NCI-H2081 treated with DMSO at 0.1 percent for 48 hours (cell line): Measurements from ENCODE around the gene CNDP1.
"Not testable (repeated sequence)": the region's sequence is repeated elsewhere in the genome, so short reads cannot be mapped to it uniquely, and the experiment has no call there.

Experiments used
- DNase-seq: peaks from one replicate; lab custom pipeline; 2025; lab: John Stamatoyannopoulos, UW

The CNDP1 gene

GRCh38 chr18:74520096-74520833, 14.0 kb upstream of the CNDP1 start:
- no peak for DNase-seq

- no peak for DNase-seq
Measured at GRCh38 chr18:74521068-74521725, 13.1 kb upstream of the CNDP1 start.

DNA sequence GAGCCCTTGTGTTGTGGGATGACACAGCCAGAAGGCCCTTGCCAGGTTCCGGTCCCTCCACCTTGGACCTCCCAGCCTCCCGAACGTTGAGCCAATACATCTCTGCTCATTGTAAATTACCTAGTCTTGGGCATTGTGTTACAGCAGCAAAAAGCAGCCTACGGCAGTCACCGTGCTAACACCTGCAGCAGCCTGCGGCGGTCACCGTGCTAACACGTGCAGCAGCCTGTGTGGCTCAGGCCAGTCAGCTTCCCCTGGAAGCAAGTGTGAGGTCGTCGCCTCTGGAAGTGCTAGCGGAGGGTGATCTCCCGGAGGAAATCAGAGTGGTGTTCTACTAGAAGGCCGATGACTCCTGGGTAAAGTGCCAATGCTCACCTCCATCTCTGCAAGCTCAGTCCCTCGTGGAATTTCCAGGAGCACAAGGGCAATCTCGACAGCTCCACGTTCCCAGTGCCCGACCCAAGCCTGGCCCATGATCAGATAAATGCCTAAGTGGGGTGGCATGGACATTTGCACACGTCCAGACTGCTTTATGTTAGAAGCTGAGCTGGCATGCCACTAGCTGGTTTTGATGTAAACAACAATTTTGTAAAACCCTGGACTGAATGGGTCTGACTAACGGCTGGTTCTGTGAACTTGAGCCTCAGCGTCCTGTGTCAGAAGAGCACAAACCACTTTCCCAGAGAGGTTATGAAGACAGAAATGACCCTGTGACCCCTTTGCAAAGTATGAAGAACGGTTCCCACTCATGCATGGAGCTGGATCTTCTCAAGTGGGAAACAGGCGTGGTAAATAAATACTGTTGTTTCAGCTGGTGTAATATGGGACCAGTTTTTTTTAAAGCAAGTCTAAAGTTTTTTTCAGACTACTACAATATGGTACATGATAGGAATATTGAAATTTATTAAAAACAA, 11.4 kb upstream of the CNDP1 start:
- no peak for DNase-seq

DNA sequence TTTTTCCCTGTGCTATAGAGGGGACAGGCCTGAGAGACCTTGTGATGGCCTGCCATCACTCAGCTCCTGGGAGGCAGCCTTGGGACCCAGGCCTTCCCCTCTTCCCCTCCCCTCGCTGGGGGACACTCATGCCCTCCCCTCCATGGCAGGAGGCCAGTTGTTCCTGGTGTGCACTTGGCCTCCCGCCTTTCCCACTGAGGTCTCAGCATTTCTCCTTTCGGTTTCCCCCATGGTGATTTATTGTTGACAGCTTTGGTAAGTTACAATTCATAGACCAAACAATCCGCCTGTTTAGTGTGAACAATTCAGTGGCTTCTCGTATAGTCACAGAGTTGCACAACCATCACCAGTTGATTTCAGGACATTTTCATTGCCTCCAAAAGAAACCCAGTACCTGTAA, 10.2 kb upstream of the CNDP1 start:
- no peak for DNase-seq

- DNase-seq = not testable (repeated sequence)
Measured at GRCh38 chr18:74524915-74525314, 9.4 kb upstream of the CNDP1 start.

DNA sequence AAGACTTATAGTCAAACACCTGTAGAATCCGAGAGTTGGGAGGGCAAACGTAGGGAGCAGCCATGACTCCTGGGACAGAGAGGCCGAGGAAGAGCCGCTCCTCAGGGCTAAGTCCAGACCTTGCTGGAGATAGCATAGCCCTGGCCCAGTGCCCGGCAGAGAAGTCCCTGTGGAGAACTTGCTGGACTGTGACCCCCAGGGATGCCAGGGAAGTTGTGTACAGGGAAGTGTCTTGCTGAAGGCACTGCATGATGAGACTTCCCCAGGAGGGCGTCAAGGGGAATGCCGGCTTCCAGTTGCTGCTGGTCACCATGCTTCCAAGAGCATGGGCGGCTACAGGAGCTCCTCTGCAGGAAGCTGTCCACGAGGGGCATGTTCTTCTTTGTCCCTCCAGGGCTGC, 8.6 kb upstream of the CNDP1 start:
- no peak for DNase-seq

GRCh38 chr18:74526488-74526887, 7.8 kb upstream of the CNDP1 start:
- no peak for DNase-seq

DNA sequence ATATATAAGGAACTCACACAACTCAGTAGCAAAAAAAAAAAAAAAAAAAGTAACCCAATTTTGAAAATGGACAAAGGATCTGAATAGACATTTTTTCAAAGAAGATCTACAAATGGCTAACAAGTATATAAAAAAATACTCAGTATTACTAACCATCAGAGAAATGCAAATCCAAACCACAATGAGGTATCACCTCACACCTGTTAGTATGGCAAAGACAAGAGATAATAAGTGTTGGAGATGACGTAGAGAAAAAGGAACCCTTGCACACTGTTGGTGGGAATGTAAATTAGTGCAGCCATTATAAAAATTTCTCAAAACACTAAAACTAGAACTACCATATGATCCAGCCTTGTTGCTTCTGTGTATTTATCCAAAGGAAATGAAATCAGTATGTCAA, 5.8 kb upstream of the CNDP1 start:
- no peak for DNase-seq

DNA sequence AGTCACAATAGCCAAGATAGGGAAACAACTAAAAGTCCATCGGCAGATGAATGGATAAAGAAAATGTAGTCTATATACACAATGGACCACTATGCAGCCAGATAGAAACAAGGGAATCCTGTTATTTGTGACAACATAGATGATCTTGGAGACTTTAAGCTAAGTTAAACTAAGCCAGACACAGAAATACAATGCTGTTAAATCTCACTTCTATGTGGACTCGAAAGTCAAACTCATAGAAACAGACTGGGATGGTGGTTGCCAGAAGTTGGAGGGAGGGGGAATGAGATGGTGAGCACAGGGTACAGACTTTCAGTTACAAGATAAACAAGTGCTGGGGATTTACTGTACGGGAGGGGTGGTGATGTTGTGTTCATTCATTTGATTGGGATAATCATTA, 5.4 kb upstream of the CNDP1 start:
- DNase-seq = no peak

DNA sequence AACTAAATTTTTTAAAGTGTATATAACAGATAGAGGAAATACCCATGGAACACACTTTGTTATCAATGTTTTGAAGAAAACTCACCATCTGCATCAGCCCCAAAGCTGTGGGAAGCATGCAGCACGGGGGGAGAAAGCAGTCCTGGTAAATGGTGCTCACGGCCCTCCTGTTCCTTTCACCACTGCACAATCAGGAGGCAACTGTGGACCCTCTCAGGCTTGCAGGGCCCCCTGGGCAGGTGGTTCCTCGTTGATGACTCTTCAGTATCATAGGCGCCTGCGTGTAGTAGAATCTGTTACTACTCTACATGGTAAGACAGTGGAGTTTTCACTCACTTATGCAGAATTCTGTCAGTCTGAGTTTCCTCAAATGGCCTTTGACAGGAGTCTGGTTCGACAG, 4.9 kb upstream of the CNDP1 start:
- DNase-seq = no peak

- no peak for DNase-seq
Measured at GRCh38 chr18:74529811-74530583, 4.3 kb upstream of the CNDP1 start.

DNA sequence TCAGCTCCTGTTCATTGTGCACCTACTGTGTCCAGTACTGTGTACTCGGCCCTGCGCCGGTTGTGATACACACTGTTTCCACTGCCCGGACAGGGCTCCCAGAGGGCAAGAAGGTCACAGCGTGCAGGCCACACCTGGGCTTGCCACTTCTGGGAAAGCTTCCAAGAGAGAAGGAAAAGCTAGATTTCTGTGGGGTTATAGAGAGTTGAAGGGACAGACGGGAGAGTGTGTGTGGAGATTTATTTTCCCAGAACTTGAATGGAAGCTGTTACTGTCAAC, 3.8 kb upstream of the CNDP1 start:
- DNase-seq = no peak

GRCh38 chr18:74531043-74531442, 3.3 kb upstream of the CNDP1 start:
- no peak for DNase-seq

DNA sequence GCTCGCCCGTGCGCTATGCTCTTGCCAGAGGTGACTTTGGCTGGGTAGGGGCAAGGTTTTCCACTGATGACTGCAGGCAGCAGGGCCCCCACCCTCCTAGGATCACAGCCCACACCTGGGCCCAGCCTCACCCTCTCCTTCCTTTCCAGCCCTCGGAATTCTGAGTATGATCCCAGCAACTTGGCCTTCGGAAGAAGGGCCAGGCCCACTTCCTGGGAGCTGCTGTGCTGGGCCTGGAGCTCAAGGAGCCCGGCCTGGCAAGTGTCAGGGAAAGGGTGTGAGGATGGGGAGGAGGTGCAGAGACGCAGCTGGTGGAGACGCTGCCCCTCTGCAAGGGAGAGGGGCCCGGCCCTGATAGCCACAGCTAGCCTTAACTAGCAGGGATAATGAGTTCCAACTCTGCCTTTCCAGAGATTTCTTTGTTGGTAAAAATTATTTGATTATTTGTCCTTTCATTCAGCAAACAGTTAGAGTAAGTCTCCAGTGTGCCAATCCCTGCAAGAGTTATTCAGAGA, 1.7 kb upstream of the CNDP1 start:
- no peak for DNase-seq

GRCh38 chr18:74533666-74534065, 634 bp upstream of the CNDP1 start:
- DNase-seq = no peak

GRCh38 chr18:74534981-74535649, 815 bp downstream of the CNDP1 start:
- no peak for DNase-seq

- DNase-seq = no peak
Measured at GRCh38 chr18:74539289-74539688, 5.0 kb downstream of the CNDP1 start.

GRCh38 chr18:74540652-74541421, 6.5 kb downstream of the CNDP1 start:
- no peak for DNase-seq

DNA sequence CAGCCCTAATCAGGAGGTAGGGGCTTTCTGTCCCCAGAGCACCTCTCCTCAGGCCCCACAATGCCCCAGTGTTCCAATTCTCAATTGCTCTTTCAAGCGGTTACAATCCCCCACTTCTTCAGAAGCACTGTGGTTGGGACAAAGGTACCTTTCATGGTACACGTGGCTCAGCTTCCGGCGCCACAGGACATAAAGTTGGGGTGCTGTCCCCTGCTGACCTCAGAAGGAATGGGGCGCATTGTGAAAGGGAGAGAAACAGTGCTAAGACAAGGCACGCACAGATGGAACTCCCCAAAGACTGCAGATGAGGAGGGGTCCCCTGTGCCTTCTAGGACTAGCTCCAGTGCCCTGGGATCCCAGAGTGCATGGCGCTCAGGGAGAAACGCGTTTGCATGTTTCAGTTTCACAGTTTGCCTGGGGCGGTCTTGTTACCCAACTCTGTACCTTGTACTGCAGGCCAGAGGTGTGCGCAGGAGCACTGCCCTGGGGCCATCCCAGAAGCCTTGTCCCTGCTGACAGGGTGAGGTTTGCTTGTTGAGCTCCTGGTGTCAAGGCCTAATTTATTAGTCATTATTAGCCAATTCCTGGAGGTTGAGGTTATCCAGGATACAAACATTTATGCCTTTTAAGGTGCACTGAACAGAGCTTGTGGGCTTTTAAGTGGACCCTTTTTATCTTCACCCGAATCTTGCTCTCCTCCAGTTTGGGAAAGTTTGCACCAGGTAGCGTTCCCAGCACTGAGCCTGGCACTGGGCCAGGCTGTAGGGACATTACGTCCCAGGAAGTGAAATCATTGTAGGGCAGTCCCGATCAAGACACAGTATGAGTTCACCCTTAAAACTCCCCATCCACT, 7.6 kb downstream of the CNDP1 start:
- no peak for DNase-seq

- DNase-seq = no peak
Measured at GRCh38 chr18:74544898-74545297, 10.6 kb downstream of the CNDP1 start.
